Measurements from ENCODE around the gene STT3A.

Gene STT3A

DNA sequence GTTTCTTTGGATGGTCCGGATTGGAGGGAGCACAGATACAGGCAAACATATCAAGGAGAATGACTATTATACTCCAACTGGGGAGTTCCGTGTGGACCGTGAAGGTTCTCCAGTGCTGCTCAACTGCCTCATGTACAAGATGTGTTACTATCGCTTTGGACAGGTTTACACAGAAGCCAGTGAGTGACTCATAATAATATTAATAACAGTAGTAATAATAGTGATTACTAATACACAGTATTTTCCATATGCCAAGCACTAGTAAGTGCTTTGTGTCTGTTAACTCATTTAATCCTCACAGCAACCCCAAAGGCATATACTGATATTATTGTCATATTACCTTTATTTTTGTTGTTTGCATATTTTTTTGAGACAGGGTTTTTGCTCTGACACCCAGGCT, 25.7 kb downstream of the STT3A start:
- Mint-ChIP-seq H3K4me1 (ENCODE audit: low read depth) (no peaks in the 10 kb centered on the region), H3K36me3 (peaks cover 6% of the 10 kb centered on the region), H3K9me3 (ENCODE audit: low read depth) (no peaks in the 10 kb centered on the region), H3K27me3 (no peaks in the 10 kb centered on the region), H3K27ac (no peak overlapping the region), H3K4me3 (no peak overlapping the region)

DNA sequence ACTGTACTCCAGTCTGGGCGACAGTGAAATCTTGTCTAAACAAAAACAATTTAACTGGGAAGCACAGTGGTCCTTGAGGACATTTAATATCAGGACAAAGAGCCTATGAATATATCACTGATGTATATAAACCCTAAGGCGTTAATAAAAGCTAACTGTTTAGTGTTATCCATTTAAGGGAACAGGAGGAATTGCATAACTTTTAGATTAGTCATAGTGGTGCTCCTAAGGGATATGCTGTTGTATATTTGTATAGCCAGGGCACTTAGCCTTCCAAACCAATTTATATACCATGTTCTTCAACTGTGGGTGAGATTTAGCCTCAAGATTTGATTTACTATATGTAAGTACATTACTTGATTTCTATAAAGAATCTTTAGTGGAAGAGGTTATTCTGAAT, 29.3 kb downstream of the STT3A start:
- no peaks in the 10 kb centered on the region for H3K36me3 Mint-ChIP-seq

DNA sequence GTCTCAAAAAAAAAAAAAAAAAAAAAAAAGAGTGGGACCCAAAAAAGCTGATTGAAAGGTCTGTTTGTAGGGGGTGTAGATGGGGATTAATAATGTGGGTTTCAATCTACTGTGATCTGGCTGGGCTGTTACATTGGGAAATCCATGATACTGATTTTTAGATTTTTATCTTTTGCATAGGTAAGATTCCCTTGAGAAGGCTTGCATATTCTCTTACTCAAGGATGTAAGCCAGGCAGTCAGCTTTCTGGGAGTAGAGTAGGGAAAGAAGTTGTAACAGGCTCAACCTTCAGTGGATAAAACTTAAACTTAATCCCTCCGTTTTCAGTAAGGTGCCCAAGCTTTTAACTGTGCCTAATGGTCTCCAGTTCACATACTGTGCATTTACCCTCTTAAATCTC, 30.4 kb downstream of the STT3A start:
- peaks cover 24% of the 10 kb centered on the region for H3K4me1 Mint-ChIP-seq (ENCODE audit: low read depth)
- peaks cover 4% of the 10 kb centered on the region for H3K36me3 Mint-ChIP-seq
- no peak overlapping the region for H3K27ac Mint-ChIP-seq
- H3K27me3 Mint-ChIP-seq, result no peaks in the 10 kb centered on the region
- no peak overlapping the region for H3K4me3 Mint-ChIP-seq
- no peaks in the 10 kb centered on the region for H3K9me3 Mint-ChIP-seq (ENCODE audit: low read depth)

More for the DNA sequence above, 29.3 kb downstream of the STT3A start:
- H3K4me3 Mint-ChIP-seq, result no peak overlapping the region
- no peaks in the 10 kb centered on the region for H3K27me3 Mint-ChIP-seq
- H3K27ac Mint-ChIP-seq, result no peak overlapping the region
- H3K4me1 Mint-ChIP-seq (ENCODE audit: low read depth), result peaks cover 17% of the 10 kb centered on the region
- no peaks in the 10 kb centered on the region for H3K9me3 Mint-ChIP-seq (ENCODE audit: low read depth)

DNA sequence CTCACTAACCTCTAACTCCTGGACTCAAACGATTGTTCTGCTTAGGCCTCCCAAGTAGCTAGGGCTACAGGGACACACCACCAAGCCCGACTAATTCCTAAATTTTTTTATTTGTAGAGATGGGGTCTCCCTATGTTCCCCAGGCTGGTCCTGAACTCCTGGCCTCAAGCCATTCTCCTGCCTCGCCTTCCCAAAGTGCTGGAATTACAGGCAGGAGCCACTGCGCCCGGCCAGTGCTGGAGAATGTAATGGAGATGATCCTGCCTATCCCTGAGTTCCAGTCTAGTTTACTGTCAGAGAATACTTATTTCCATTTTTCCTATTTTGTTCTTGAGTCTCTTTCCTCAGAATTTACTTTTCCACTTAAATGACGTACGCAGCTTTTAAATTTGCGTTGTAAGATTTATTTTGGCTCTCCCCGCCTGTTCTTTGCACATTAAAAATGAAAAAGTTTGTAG, 32.1 kb downstream of the STT3A start, which contains the start of gene CHEK1:
TSS of gene CHEK1 (plus strand) at position 408 of the 458 bp plus-strand sequence. CDS start 1,606 bp downstream, outside the sequence.
- H3K9me3 Mint-ChIP-seq (ENCODE audit: low read depth), result no peaks in the 10 kb centered on the region

GRCh38 chr11:125625225-125625629, 32.6 kb downstream of the STT3A start:
- Mint-ChIP-seq H3K27ac (peak overlapping the region; percentile 99), H3K27me3 (no peaks in the 10 kb centered on the region), H3K4me3 (peak overlapping the region; percentile 94), H3K4me1 (ENCODE audit: low read depth) (peaks cover 24% of the 10 kb centered on the region), H3K9me3 (ENCODE audit: low read depth) (no peaks in the 10 kb centered on the region), H3K36me3 (peaks cover 4% of the 10 kb centered on the region)

More for the DNA sequence above, 32.1 kb downstream of the STT3A start, which contains the start of gene CHEK1:
- Mint-ChIP-seq H3K27me3 (no peaks in the 10 kb centered on the region), H3K27ac (peak within 1 kb of the TSS; percentile 99), H3K4me1 (ENCODE audit: low read depth) (peaks cover 24% of the 10 kb centered on the region), H3K4me3 (peak within 1 kb of the TSS; percentile 94), H3K36me3 (peaks cover 4% of the 10 kb centered on the region)

DNA sequence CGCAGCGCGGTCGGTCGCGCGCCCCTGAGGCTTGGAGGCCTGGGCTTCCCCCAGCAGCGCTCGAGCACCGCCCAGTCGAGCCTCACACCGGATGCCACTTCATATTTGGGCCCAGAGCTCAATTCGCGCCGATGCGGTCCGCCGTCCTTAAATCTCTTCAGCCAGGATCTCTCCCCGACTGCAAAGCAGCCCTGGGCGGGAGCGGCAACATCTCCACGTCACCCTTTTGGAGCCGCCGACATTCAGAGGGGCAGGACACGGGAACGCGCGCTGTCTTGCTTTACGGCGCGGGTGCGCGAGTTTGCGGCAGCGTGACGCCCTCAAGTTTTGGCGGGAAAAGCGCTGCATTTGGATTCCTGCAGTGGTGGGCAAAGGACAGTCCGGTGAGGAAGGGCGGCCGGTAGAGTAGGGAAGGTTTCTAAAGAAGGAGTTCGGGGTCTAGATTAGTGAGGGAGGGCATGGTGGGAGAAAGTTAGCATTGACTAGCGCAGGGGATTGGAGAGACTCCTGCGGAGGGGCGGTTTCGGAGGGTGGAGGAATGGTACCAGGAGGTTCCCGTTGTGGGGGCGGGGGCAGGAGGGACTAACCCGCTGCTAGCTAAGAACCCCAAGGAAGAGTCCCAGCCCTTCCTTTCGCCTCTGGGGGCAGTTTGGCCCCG, 33.1 kb downstream of the STT3A start:
- Mint-ChIP-seq H3K36me3 (peaks cover 4% of the 10 kb centered on the region), H3K4me3 (peak overlapping the region; percentile 94), H3K27ac (peak overlapping the region; percentile 99), H3K4me1 (ENCODE audit: low read depth) (peaks cover 24% of the 10 kb centered on the region), H3K9me3 (ENCODE audit: low read depth) (no peaks in the 10 kb centered on the region), H3K27me3 (no peaks in the 10 kb centered on the region)

DNA sequence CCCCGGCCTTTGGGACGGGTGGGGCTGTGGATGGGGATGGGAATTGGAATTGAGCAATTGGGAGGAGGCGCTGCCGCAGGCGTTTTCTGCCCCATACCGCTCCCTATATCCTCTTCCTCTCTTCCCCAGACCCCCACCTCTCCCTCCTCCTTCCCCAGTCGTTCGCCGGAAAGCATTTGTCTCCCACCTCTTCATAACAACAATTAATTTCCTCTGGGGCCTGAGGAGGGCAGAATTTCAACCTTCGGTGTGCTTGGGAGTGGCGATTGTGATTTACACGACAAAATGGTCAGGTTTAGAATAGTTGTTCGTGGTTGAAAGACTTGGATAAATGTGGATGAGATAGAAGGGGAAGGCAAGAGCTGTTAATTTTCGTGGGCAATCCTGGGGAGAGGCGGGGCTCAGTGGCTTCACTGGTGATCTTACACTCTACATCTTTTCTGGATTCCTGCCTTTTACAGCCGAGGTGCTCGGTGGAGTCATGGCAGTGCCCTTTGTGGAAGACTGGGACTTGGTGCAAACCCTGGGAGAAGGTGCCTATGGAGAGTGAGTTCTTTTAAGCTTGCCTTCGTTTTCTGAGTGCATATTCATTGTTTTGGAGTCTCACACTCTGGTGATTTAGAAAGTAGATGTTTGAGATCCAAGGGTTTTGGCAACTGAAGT, 33.8 kb downstream of the STT3A start:
- Mint-ChIP-seq H3K4me3 (peak overlapping the region; percentile 94), H3K27me3 (no peaks in the 10 kb centered on the region), H3K27ac (peak overlapping the region; percentile 99), H3K4me1 (ENCODE audit: low read depth) (peaks cover 24% of the 10 kb centered on the region), H3K36me3 (peaks cover 6% of the 10 kb centered on the region), H3K9me3 (ENCODE audit: low read depth) (no peaks in the 10 kb centered on the region)

DNA sequence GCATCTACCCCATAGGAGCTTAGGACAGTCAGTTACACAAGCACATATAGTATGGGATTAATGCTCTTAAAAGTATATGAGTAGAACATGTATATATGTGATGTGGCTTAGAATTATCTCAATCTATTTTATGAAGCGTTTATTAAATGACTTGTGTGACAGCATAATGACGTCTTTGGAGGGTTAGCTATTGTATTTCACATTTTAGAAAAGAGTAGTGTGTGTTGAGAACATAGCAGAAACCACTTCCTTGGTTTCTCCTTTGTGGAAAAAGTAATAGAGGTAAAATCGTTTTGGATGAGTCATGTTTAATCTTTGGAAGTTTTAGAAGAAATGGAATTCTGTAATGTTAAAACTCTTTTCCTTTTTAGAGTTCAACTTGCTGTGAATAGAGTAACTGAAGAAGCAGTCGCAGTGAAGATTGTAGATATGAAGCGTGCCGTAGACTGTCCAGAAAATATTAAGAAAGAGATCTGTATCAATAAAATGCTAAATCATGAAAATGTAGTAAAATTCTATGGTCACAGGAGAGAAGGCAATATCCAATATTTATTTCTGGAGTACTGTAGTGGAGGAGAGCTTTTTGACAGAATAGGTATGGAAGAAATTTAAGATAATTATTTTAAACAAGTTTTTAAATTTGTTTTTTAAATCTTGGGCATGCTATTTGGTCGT, 34.7 kb downstream of the STT3A start:
- H3K4me1 Mint-ChIP-seq (ENCODE audit: low read depth), result peaks cover 24% of the 10 kb centered on the region
- peak overlapping the region; percentile 94 for H3K4me3 Mint-ChIP-seq
- no peaks in the 10 kb centered on the region for H3K9me3 Mint-ChIP-seq (ENCODE audit: low read depth)
- H3K27ac Mint-ChIP-seq, result no peak overlapping the region
- peaks cover 6% of the 10 kb centered on the region for H3K36me3 Mint-ChIP-seq
- H3K27me3 Mint-ChIP-seq, result no peaks in the 10 kb centered on the region

- Mint-ChIP-seq H3K27me3 (no peaks in the 10 kb centered on the region), H3K9me3 (ENCODE audit: low read depth) (no peaks in the 10 kb centered on the region), H3K27ac (no peak overlapping the region), H3K4me1 (ENCODE audit: low read depth) (no peaks in the 10 kb centered on the region), H3K4me3 (no peak overlapping the region), H3K36me3 (peaks cover 29% of the 10 kb centered on the region)
Observed at GRCh38 chr11:125637840-125638239, 45.2 kb downstream of the STT3A start.

- Mint-ChIP-seq H3K36me3 (peaks cover 29% of the 10 kb centered on the region), H3K9me3 (ENCODE audit: low read depth) (no peaks in the 10 kb centered on the region), H3K4me1 (ENCODE audit: low read depth) (no peaks in the 10 kb centered on the region), H3K27me3 (no peaks in the 10 kb centered on the region), H3K4me3 (no peak overlapping the region), H3K27ac (no peak overlapping the region)
Observed at GRCh38 chr11:125638315-125638714, 45.7 kb downstream of the STT3A start.

GRCh38 chr11:125645871-125646270, 53.2 kb downstream of the STT3A start:
- H3K4me1 Mint-ChIP-seq (ENCODE audit: low read depth), result peaks cover 6% of the 10 kb centered on the region
- H3K9me3 Mint-ChIP-seq (ENCODE audit: low read depth), result no peaks in the 10 kb centered on the region
- H3K4me3 Mint-ChIP-seq, result no peak overlapping the region
- H3K27ac Mint-ChIP-seq, result no peak overlapping the region
- no peaks in the 10 kb centered on the region for H3K27me3 Mint-ChIP-seq
- H3K36me3 Mint-ChIP-seq, result peaks cover 22% of the 10 kb centered on the region

DNA sequence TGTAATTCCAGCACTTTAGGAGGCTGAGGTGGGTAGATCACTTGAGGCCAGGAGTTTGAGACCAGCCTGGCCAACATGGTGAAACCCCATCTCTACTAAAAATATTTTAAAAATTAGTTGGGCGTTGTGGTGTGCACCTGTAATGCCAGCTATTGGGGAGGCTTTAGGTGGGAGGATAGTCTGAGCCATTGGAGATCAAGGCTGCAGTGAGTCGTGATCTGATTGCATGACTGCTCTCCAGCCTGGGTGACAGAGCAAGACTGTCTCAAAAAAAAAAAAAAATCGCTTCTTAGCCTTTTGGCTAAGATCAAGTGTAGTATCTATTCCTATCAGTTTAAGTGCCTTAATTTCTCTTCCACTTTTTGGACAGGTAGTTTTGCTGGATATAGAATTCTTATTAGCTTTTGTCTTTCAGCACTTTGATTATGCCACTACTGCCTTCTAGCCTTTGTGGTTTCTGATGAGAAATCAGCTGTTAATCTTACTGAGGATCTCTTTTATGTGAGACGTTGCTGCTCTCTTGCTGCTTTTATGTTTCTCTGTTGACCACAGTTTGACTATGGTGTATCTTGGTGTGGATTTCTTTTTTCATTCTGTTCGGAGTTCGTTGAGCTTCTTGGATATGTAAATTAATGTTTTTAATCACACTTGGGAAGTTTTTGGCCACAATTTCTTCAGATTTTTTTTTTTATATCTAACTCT, 57.0 kb downstream of the STT3A start:
- Mint-ChIP-seq H3K9me3 (ENCODE audit: low read depth) (no peaks in the 10 kb centered on the region), H3K27ac (no peak overlapping the region), H3K27me3 (no peaks in the 10 kb centered on the region), H3K4me3 (no peak overlapping the region), H3K4me1 (ENCODE audit: low read depth) (peaks cover 6% of the 10 kb centered on the region), H3K36me3 (peaks cover 13% of the 10 kb centered on the region)

GRCh38 chr11:125662689-125663088, 70.0 kb downstream of the STT3A start:
- Mint-ChIP-seq H3K4me1 (ENCODE audit: low read depth) (peaks cover 5% of the 10 kb centered on the region), H3K36me3 (peaks cover 18% of the 10 kb centered on the region), H3K27ac (no peak overlapping the region)

DNA sequence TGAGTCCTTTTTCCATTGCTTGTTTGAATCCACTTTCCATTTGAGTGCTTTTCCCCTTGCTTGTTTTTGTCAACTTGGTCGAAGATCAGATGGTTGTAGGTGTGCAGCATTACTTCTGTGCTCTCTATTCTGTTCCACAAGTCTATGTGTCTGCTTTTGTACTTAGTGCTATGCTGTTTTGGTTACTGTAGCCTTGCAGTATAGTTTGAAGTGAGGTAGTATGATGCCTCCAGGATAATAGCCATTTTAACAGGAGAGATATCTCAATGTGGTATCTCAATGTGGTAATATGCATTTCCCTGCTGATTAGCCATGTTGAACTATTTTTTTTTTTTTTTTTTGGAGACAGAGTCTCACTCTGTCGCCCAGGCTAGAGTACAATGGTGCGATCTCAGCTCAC, 71.3 kb downstream of the STT3A start:
- H3K4me1 Mint-ChIP-seq (ENCODE audit: low read depth), result peaks cover 5% of the 10 kb centered on the region
- no peak overlapping the region for H3K4me3 Mint-ChIP-seq
- H3K27me3 Mint-ChIP-seq, result no peaks in the 10 kb centered on the region
- no peak overlapping the region for H3K27ac Mint-ChIP-seq
- peaks cover 21% of the 10 kb centered on the region for H3K36me3 Mint-ChIP-seq
- no peaks in the 10 kb centered on the region for H3K9me3 Mint-ChIP-seq (ENCODE audit: low read depth)

More at GRCh38 chr11:125662689-125663088, 70.0 kb downstream of the STT3A start:
- Mint-ChIP-seq H3K27me3 (no peaks in the 10 kb centered on the region), H3K4me3 (no peak overlapping the region), H3K9me3 (ENCODE audit: low read depth) (no peaks in the 10 kb centered on the region)

Data from activated naive CD8-positive, alpha-beta T cell (primary cell).